HepG2 (cell line): ENCODE measurements around the gene JTB. TPM values are rescaled to one million over a fixed set of nuclear protein-coding genes. Genes with fewer than 3 reads are reported as not detected.

Experiments
- ATAC-seq: fragments of 200-7000 bp; cut with Tn5 transposase; 3 replicates; pipeline ENCODE4 v1.9.1; 2020; ENCODE audit warnings: mild to moderate bottlenecking, moderate library complexity
- BruUV-seq: library from RNA; stranded (reverse); fragments of 400-500 nt; replicated peaks from 2 replicates; lab custom pipeline; 2021; lab: Mats Ljungman, UMichigan
- CTCF ChIA-PET: fragments of 300-600 bp; formaldehyde crosslinking; extraction: SDS; loops from one replicate; lab custom pipeline; 2021; ENCODE audit warnings: low total read pairs, inconsistent platforms, low intra/inter-chr PET ratio; lab: Yijun Ruan, JAX
- POLR2A ChIA-PET: fragments of 350-600 bp; sonication (Branson Sonifier 250); formaldehyde crosslinking; loops from one replicate; lab custom pipeline; 2020; ENCODE audit warnings: antibody characterized with exemption, inconsistent platforms; lab: Yijun Ruan, JAX
- DNase-seq: peaks from one replicate; pipeline ENCODE4 v3.0.0-alpha.2; 2015; ENCODE audit warnings: low spot score
- FAIRE-seq: peaks from 3 replicates; lab custom pipeline; 2011; peaks lifted over from hg19 to GRCh38; lab: Jason Lieb, UNC
- H2AFZ ChIP-seq: one replicate; pipeline ENCODE4 v1.6.1; 2011; ENCODE audit warnings: low read length, inconsistent platforms
- H3K27ac ChIP-seq: fragments of 300-600 bp; 3 replicates; pipeline ENCODE4 v1.8.0; 2011; ENCODE audit warnings: mixed run types, mild to moderate bottlenecking, mixed read lengths, low read length, inconsistent platforms; ENCODE audit not compliant: insufficient read depth; ENCODE audit errors: extremely low read length
- H3K27me3 ChIP-seq, 2 experiments: fragments of 200-600 bp in 1 of 2; 2 replicates in 1 of 2; 3 replicates in 1 of 2; pipeline versions ENCODE4 v1.6.0 to v1.8.0; 2011; ENCODE audit warnings: low read length in 2 of 2, mild to moderate bottlenecking in 2 of 2, moderate library complexity in 2 of 2, inconsistent platforms in 1 of 2; ENCODE audit not compliant: insufficient read depth in 2 of 2, control insufficient read depth in 1 of 2
- H3K36me3 ChIP-seq, 2 experiments: fragments of 200-600 bp in 1 of 2; replicated peaks in 1 of 2; 2 replicates in 1 of 2; 3 replicates in 1 of 2; pipeline versions ENCODE4 v1.5.1 to v1.8.0; 2011; ENCODE audit warnings: low read length in 2 of 2, inconsistent platforms in 1 of 2; ENCODE audit not compliant: insufficient read depth in 2 of 2, control insufficient read depth in 1 of 2
- H3K4me1 ChIP-seq: 2 replicates; pipeline ENCODE4 v1.5.1; 2012; ENCODE audit warnings: low read length, inconsistent platforms; ENCODE audit not compliant: insufficient read depth
- H3K4me2 ChIP-seq: 2 replicates; pipeline ENCODE4 v1.6.0; 2011; ENCODE audit warnings: low read depth, low read length, inconsistent platforms
- H3K4me3 ChIP-seq, 3 experiments: fragments of 200-600 bp in 1 of 3; sonication (generic), shearing (Covaris generic) in 1 of 3; replicated peaks in 1 of 3; 2 replicates each; pipeline ENCODE4 v1.5.1; 2011 to 2016; ENCODE audit warnings: low read length in 3 of 3, inconsistent platforms in 2 of 3, low read depth in 2 of 3, mild to moderate bottlenecking in 2 of 3, control low read depth in 1 of 3, mixed read lengths in 1 of 3; ENCODE audit not compliant: insufficient read depth in 1 of 3
- H3K79me2 ChIP-seq: one replicate; pipeline ENCODE4 v1.6.1; 2011; ENCODE audit warnings: low read length, inconsistent platforms; ENCODE audit not compliant: insufficient read depth
- H3K9ac ChIP-seq: 2 replicates; pipeline ENCODE4 v1.6.0; 2011; ENCODE audit warnings: mild to moderate bottlenecking, low read depth, low read length, inconsistent platforms; ENCODE audit not compliant: insufficient read depth
- H3K9me3 ChIP-seq: 2 replicates; pipeline ENCODE4 v1.5.1; 2012; ENCODE audit warnings: mild to moderate bottlenecking, low read length
- H4K20me1 ChIP-seq: 2 replicates; pipeline ENCODE4 v1.6.0; 2011; ENCODE audit warnings: inconsistent platforms, mild to moderate bottlenecking, low read length, moderate library complexity; ENCODE audit not compliant: insufficient read depth
- AGO1 ChIP-seq: fragments of 200-400 bp; formaldehyde crosslinking; IDR thresholded peaks from 2 replicates; pipeline ENCODE4 v1.6.1; 2017; ENCODE audit warnings: mild to moderate bottlenecking, low read depth, low read length, moderate library complexity; ENCODE audit not compliant: poor library complexity, severe bottlenecking
- CENPT ChIP-seq: sonication (generic); formaldehyde crosslinking; IDR thresholded peaks from 2 replicates; pipeline ENCODE4 v1.8.0; 2022; ENCODE audit warnings: low read depth, mild to moderate bottlenecking, moderate library complexity, missing genetic modification reagents
- HDAC1 ChIP-seq: sonication (generic); formaldehyde crosslinking; IDR thresholded peaks from 2 replicates; pipeline ENCODE4 v1.5.1; 2020; ENCODE audit warnings: mild to moderate bottlenecking, missing genetic modification reagents
- HIVEP1 ChIP-seq: sonication (generic); formaldehyde crosslinking; IDR thresholded peaks from 2 replicates; pipeline ENCODE4 v1.4.0; 2020; ENCODE audit warnings: mild to moderate bottlenecking, missing genetic modification reagents
- ZFP90 ChIP-seq: sonication (generic); formaldehyde crosslinking; IDR thresholded peaks from 2 replicates; pipeline ENCODE4 v1.8.0; 2022; ENCODE audit warnings: missing genetic modification reagents, mild to moderate bottlenecking, inconsistent platforms, borderline replicate concordance
- ZNF430 ChIP-seq: sonication (generic); formaldehyde crosslinking; IDR thresholded peaks from 2 replicates; pipeline ENCODE4 v1.9.0; 2021; ENCODE audit warnings: mild to moderate bottlenecking, missing genetic modification reagents
- ZNF496 ChIP-seq: sonication (generic); formaldehyde crosslinking; IDR thresholded peaks from 2 replicates; pipeline ENCODE4 v1.8.1; 2023; ENCODE audit warnings: mild to moderate bottlenecking, moderate library complexity, missing genetic modification reagents; ENCODE audit not compliant: insufficient replicate concordance
- ZNF839 ChIP-seq: sonication (generic); formaldehyde crosslinking; IDR thresholded peaks from 2 replicates; pipeline ENCODE4 v1.4.0; 2020; ENCODE audit warnings: missing genetic modification reagents, mild to moderate bottlenecking, borderline replicate concordance
- WGBS: methylation state at CpG from one replicate; pipeline ENCODE4 v1.1.6; 2017; ENCODE audit warnings: low lambda C conversion rate; 5-methylcytosine and 5-hydroxymethylcytosine counted together
- in situ Hi-C: cut with HindIII; loops from 2 replicates; pipeline ENCODE4 v1.10.0; 2017; ENCODE audit warnings: low pct_unique_long_range_greater_than_20kb; ENCODE audit not compliant: extremely low pct_ligation_motif_present
- intact Hi-C: fragments of 100-400 bp; cut with micrococcal nuclease; formaldehyde crosslinking; loops from one replicate; pipeline ENCODE4 v1.10.0; 2022; ENCODE audit not compliant: unreplicated experiment
- polyA plus RNA-seq, 8 experiments: library from polyadenylated mRNA; depleted of rRNA in 3 of 8; stranded (reverse) in 7 of 8; unstranded in 1 of 8; fragments of >200 nt; fragmentation: Illumina TruSeq in 4 of 8; extraction: Trizol in 4 of 8; gene quantifications; 2 replicates each; pipeline versions ENCODE4 v1.2.1 to v1.2.3, GENCODE V29; 2011 to 2016; ENCODE audit warnings: low read depth in 4 of 8, missing spikeins in 1 of 8, mixed read lengths in 1 of 8; ENCODE audit not compliant: insufficient read depth in 1 of 8
- total RNA-seq, 5 experiments: library from RNA; depleted of rRNA; stranded (reverse); fragments of >200 nt; fragmentation: Illumina TruSeq; extraction: Trizol; gene quantifications; 2 replicates each; pipeline ENCODE4 v1.2.3, GENCODE V29; 2016; ENCODE audit warnings: low read depth in 1 of 5
- TF ChIP-seq, protein P1 (sequence below): sonication (generic); formaldehyde crosslinking; conservative IDR thresholded peaks from 2 replicates; pipeline ENCODE4 v1.8.0; 2022; ENCODE audit warnings: missing genetic modification reagents
- TF ChIP-seq, protein P2 (sequence below): sonication (generic); formaldehyde crosslinking; IDR thresholded peaks from 2 replicates; pipeline ENCODE4 v1.8.0; 2022; ENCODE audit warnings: mild to moderate bottlenecking, missing genetic modification reagents, moderate library complexity
- TF ChIP-seq, protein P3 (sequence below): sonication (generic); formaldehyde crosslinking; IDR thresholded peaks from 2 replicates; pipeline ENCODE4 v1.5.0; 2020; ENCODE audit warnings: mild to moderate bottlenecking, missing genetic modification reagents, borderline replicate concordance

Gene JTB
- total and polyA plus RNA-seq, 2 of the 13 experiments (the other 11 are each of a cell fraction or from before 2014, with no cell fraction given) = 96.7 to 99.2 TPM

DNA sequence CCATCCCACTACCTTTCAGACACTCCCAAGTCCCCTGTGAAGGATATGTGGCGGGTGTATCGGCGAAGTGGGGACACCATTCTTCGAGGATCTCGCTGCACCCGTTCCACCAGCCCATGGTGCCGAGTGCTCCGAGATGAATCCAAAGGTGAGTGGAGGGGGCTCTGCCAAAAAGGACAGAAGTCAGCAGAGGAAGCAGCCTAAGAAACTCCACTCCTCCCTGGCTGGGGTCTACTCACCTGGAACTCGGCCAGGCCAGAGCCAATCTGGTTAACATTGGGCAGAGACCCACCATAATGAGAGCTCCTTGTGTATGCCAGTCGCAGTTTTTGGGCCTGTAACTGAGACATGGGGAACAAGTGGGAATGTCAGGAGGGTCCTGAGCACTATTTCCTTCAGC is 22.6 kb downstream of the JTB start:
- no peak for FAIRE-seq
- H3K4me2 ChIP-seq = peak overlapping the region; percentile 78; the same call in 1 of the 2 replicates
- H3K9me3 ChIP-seq = no peaks in the 10 kb centered on the region
- intact Hi-C loops = loop anchor here (5.0 kb wide), 1 partner anchor 33 kb away; the partner anchor contains the start of gene GATAD2B
- TF ChIP-seq ZNF430 (CRISPR knock-in tag) = no peak
- no peak for TF ChIP-seq CENPT (CRISPR knock-in tag)
- no peak for TF ChIP-seq ZNF839
- no peak for TF ChIP-seq ZNF496 (CRISPR knock-in tag)
- TF ChIP-seq AGO1 = no peak
- TF ChIP-seq, protein P1, sequence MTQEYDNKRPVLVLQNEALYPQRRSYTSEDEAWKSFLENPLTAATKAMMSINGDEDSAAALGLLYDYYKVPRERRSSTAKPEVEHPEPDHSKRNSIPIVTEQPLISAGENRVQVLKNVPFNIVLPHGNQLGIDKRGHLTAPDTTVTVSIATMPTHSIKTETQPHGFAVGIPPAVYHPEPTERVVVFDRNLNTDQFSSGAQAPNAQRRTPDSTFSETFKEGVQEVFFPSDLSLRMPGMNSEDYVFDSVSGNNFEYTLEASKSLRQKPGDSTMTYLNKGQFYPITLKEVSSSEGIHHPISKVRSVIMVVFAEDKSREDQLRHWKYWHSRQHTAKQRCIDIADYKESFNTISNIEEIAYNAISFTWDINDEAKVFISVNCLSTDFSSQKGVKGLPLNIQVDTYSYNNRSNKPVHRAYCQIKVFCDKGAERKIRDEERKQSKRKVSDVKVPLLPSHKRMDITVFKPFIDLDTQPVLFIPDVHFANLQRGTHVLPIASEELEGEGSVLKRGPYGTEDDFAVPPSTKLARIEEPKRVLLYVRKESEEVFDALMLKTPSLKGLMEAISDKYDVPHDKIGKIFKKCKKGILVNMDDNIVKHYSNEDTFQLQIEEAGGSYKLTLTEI (CRISPR knock-in tag) = no peak
- TF ChIP-seq, protein P2, sequence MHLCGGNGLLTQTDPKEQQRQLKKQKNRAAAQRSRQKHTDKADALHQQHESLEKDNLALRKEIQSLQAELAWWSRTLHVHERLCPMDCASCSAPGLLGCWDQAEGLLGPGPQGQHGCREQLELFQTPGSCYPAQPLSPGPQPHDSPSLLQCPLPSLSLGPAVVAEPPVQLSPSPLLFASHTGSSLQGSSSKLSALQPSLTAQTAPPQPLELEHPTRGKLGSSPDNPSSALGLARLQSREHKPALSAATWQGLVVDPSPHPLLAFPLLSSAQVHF (CRISPR knock-in tag) = no peak
- TF ChIP-seq HIVEP1 (CRISPR knock-in tag) = no peak
- TF ChIP-seq HDAC1 (CRISPR knock-in tag) = no peak
- TF ChIP-seq ZFP90 (CRISPR knock-in tag) = no peak
- TF ChIP-seq, protein P3, sequence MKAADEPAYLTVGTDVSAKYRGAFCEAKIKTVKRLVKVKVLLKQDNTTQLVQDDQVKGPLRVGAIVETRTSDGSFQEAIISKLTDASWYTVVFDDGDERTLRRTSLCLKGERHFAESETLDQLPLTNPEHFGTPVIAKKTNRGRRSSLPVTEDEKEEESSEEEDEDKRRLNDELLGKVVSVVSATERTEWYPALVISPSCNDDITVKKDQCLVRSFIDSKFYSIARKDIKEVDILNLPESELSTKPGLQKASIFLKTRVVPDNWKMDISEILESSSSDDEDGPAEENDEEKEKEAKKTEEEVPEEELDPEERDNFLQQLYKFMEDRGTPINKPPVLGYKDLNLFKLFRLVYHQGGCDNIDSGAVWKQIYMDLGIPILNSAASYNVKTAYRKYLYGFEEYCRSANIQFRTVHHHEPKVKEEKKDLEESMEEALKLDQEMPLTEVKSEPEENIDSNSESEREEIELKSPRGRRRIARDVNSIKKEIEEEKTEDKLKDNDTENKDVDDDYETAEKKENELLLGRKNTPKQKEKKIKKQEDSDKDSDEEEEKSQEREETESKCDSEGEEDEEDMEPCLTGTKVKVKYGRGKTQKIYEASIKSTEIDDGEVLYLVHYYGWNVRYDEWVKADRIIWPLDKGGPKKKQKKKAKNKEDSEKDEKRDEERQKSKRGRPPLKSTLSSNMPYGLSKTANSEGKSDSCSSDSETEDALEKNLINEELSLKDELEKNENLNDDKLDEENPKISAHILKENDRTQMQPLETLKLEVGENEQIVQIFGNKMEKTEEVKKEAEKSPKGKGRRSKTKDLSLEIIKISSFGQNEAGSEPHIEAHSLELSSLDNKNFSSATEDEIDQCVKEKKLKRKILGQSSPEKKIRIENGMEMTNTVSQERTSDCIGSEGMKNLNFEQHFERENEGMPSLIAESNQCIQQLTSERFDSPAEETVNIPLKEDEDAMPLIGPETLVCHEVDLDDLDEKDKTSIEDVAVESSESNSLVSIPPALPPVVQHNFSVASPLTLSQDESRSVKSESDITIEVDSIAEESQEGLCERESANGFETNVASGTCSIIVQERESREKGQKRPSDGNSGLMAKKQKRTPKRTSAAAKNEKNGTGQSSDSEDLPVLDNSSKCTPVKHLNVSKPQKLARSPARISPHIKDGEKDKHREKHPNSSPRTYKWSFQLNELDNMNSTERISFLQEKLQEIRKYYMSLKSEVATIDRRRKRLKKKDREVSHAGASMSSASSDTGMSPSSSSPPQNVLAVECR (CRISPR knock-in tag) = no peak
- TF ChIP-seq, all 625 proteins: peak for 0
- BruUV-seq = no TSS peak
- peak overlapping the region; percentile 48; the same call in 1 of the 2 replicates for H3K9ac ChIP-seq
- peaks cover 0 to 7% of the 10 kb centered on the region in 2 experiments; a peak in 1 of 5 replicates for H3K27me3 ChIP-seq
- POLR2A ChIA-PET = interaction anchor here (1.1 to 7.0 kb wide), 6 partner anchors 9 to 36 kb away, joined by 5 to 89 read pairs (median 14); partner anchors contain the start of genes CREB3L4, GATAD2B, JTB and RPS27
- H4K20me1 ChIP-seq = peaks cover 7% of the 10 kb centered on the region; the same call in 1 of the 2 replicates
- ATAC-seq (no peak), DNase-seq (no peak)
- WGBS = 99% methylated on average over 10 of the region's 10 CpGs
- in situ Hi-C loops = no loop called here
- peaks cover 39% of the 10 kb centered on the region for H3K79me2 ChIP-seq
- peak overlapping the region; percentile 72 for H3K27ac ChIP-seq
- H3K4me1 ChIP-seq = peaks cover 55% of the 10 kb centered on the region
- peaks cover 12 to 37% of the 10 kb centered on the region in 2 experiments for H3K36me3 ChIP-seq
- H2AFZ ChIP-seq = no peak overlapping the region
- H3K4me3 ChIP-seq = peak overlapping the region in 1 of 3 experiments; percentile 17; a peak in 1 of 6 replicates
- CTCF ChIA-PET = no interaction called here
